ENCODE data around the gene SMIM12. TPM values are rescaled to one million over a fixed set of nuclear protein-coding genes. Genes with fewer than 3 reads are reported as not detected.

The SMIM12 gene
- total and polyA plus RNA-seq, 7 donors = 18.0 to 63.1 (median 25.3) TPM

DNA sequence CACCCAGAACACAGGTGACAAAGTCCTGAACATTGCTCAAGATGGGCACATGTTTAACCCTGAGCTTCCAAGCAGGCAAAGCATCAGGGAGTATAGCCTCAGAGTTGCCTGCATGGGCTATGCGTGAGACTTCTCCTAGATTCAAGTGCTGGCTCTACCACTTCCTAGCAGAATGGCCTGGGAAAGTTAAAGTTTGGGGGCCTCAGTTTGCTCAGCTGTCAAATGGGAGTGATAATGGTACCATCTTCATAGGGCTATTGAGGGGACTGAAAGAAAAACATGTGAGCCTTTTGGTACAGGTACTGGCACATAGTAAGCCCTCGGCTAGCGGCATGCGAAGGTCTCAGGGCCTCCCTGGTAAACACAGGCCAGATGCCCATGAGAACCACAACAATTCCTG is 28.0 kb upstream of the SMIM12 start:
- Histone ChIP-seq H3K9me3 (peaks cover 0 to 9% (median 2%) of the 10 kb centered on the region in 4 donors), H3K27ac (no peak overlapping the region), H3K4me3 (no peak overlapping the region), H3K36me3 (no peaks in the 10 kb centered on the region), H3K4me1 (peaks cover 0 to 12% (median 10%) of the 10 kb centered on the region in 4 donors), H3K27me3 (peaks cover 17 to 40% (median 35%) of the 10 kb centered on the region in 3 donors)
- no peak for DNase-seq
- WGBS, 2 donors = 94 to 95% methylated on average over 4 of the region's 4 CpGs
- intact Hi-C loops (cut with DNase I) = no loop called here
- TF ChIP-seq, protein P1, sequence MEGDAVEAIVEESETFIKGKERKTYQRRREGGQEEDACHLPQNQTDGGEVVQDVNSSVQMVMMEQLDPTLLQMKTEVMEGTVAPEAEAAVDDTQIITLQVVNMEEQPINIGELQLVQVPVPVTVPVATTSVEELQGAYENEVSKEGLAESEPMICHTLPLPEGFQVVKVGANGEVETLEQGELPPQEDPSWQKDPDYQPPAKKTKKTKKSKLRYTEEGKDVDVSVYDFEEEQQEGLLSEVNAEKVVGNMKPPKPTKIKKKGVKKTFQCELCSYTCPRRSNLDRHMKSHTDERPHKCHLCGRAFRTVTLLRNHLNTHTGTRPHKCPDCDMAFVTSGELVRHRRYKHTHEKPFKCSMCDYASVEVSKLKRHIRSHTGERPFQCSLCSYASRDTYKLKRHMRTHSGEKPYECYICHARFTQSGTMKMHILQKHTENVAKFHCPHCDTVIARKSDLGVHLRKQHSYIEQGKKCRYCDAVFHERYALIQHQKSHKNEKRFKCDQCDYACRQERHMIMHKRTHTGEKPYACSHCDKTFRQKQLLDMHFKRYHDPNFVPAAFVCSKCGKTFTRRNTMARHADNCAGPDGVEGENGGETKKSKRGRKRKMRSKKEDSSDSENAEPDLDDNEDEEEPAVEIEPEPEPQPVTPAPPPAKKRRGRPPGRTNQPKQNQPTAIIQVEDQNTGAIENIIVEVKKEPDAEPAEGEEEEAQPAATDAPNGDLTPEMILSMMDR (IDR thresholded peaks at IDR 0.05) = no peak
- TF ChIP-seq POLR2AphosphoS5 (IDR thresholded peaks at IDR 0.05) = no peak
- no peak for TF ChIP-seq POLR2A (IDR thresholded peaks at IDR 0.05)
- no peak for TF ChIP-seq EP300 (IDR thresholded peaks at IDR 0.05)

DNA sequence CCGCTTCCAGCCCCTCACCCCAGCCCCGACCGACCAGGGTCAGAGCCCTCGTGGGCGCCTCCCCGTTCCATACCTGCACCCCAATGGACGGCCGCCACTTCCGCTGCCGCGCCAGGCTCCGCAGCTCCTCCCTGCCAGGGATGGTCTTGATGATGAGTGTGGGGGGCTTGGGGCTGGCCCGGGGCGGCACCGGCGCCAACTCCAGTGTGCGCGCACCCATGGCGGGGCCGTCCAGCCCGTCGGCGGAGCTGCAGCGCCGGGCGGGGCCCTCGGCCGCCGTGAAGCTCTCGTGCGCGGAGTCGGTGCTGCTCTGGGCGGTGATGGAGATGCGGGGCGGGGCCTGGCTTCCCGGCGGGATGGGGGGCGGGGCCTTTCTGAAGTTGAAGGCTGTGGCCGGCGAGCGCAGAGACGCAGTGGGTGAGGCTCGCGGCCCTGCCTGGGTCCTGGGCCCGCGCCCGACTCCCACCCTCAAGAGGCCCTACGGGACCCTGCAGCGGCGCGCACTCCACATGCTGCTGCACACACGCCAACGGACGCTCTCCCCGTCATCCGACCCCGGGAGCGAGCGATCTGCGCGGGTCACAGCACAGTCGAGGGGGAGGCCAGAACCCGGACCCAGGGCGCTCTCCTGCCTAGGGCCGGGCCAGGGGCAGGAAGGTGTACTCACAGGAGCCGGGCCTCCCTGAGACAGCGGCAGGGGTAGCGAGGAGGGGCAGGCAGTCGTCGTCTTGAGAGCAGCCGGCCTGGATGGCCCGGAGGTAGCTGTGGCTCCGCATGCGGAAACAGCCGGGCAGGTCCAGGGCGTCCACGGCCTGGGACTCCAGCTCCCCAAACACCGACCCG is 26.1 kb upstream of the SMIM12 start:
- peak overlapping the region in 3 of 4 donors; percentile 21 to 42 (median 38) for H3K4me3 ChIP-seq
- intact Hi-C loops (cut with DNase I) = no loop called here
- 3 to 4% methylated on average over 80 of the region's 80 CpGs for WGBS, 2 donors

DNA sequence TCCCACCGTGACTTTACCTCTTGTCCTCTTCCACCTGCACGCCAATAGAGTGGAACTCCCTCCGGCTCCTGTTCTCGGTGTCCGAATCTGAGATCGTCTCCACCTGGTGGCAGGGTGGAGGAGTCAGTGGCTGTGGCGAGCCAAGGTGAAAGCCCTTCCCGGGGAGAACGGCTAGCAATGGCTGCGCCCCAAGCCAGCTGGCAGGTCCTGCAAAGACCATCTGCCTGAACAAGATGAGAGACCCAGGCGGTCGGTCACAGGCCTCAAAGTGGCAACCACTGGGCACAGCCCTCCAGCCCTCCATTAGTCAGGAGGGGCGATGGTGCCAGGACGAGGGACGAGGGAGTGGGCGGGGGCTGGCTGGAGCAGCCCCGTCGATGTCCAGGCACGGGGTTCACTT is 25.4 kb upstream of the SMIM12 start:
- TF ChIP-seq POLR2AphosphoS5 (IDR thresholded peaks at IDR 0.05) = no peak
- no peak for TF ChIP-seq POLR2A (IDR thresholded peaks at IDR 0.05)
- TF ChIP-seq EP300 (IDR thresholded peaks at IDR 0.05) = no peak
- TF ChIP-seq, protein P1 (IDR thresholded peaks at IDR 0.05) = no peak
- WGBS, 2 donors = 21 to 29% methylated on average over 19 of the region's 19 CpGs
- no peaks in the 10 kb centered on the region for H3K9me3 ChIP-seq
- no peak overlapping the region for H3K27ac ChIP-seq
- no peaks in the 10 kb centered on the region for H3K36me3 ChIP-seq
- peaks cover 0 to 12% (median 10%) of the 10 kb centered on the region in 4 donors for H3K4me1 ChIP-seq
- H3K4me3 ChIP-seq = peak overlapping the region in 2 of 4 donors; percentile 38 to 42
- intact Hi-C loops (cut with DNase I) = no loop called here
- no peak for DNase-seq
- peaks cover 17 to 44% (median 35%) of the 10 kb centered on the region in 3 donors for H3K27me3 ChIP-seq

More for the DNA sequence above, 26.1 kb upstream of the SMIM12 start:
- Histone ChIP-seq H3K27me3 (peaks cover 17 to 40% (median 35%) of the 10 kb centered on the region in 3 donors), H3K9me3 (no peaks in the 10 kb centered on the region), H3K4me1 (peaks cover 0 to 12% (median 10%) of the 10 kb centered on the region in 4 donors), H3K36me3 (no peaks in the 10 kb centered on the region), H3K27ac (no peak overlapping the region)
- no peak for TF ChIP-seq POLR2A (IDR thresholded peaks at IDR 0.05)
- no peak for TF ChIP-seq POLR2AphosphoS5 (IDR thresholded peaks at IDR 0.05)
- no peak for DNase-seq

DNA sequence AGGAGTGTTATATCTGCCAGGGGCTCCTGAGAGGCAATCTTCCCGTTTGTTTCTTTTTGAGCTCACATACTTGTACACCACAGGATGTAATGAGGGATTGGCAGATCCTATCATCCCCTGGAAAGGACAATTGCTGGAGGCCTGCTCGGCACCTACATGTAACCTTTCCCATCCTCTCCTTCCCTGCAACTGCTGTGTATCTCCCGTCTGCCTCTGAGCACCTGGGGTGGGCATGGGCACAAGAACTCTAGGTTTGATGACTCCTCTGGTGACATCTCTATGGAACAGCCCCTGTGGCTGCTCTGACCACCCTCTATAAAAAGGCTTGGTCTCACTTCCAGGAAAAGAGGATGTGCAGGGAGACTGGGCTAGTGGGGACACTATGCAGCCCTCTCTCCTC is 25.0 kb upstream of the SMIM12 start:
- no peak overlapping the region for H3K27ac ChIP-seq
- peaks cover 0 to 12% (median 10%) of the 10 kb centered on the region in 4 donors for H3K4me1 ChIP-seq
- intact Hi-C loops (cut with DNase I) = no loop called here
- H3K27me3 ChIP-seq = peaks cover 17 to 49% (median 35%) of the 10 kb centered on the region in 3 donors
- DNase-seq = no peak
- no peaks in the 10 kb centered on the region for H3K36me3 ChIP-seq
- TF ChIP-seq POLR2AphosphoS5 (IDR thresholded peaks at IDR 0.05) (no peak), EP300 (IDR thresholded peaks at IDR 0.05) (no peak), POLR2A (IDR thresholded peaks at IDR 0.05) (no peak)
- TF ChIP-seq, protein P1 (IDR thresholded peaks at IDR 0.05) = no peak
- H3K9me3 ChIP-seq = no peaks in the 10 kb centered on the region
- no peak overlapping the region for H3K4me3 ChIP-seq
- 52 to 61% methylated on average over 3 of the region's 3 CpGs for WGBS, 2 donors

DNA sequence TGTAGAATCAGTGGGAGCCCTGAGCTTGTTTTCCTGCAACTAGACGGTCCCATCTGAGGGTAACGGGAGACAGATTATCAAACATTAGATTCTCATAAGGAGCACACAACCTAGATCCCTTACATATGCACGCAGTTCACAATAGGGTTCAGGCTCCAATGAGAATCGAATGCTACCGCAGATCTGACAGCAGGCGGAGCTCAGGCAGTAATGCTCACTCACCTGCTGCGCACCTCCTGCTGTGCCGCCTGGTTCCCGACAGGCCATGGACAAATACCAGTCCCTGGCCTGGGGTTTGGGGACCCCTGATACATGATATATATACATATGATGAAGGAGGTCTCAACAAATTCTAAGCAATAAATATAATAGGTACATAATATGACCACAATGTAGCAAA is 19.7 kb upstream of the SMIM12 start:
- no peak overlapping the region for H3K4me3 ChIP-seq
- H3K27me3 ChIP-seq = peaks cover 0 to 73% (median 11%) of the 10 kb centered on the region in 3 donors
- H3K4me1 ChIP-seq = no peaks in the 10 kb centered on the region
- H3K36me3 ChIP-seq = no peaks in the 10 kb centered on the region
- no peak for DNase-seq
- 42 to 67% methylated on average over 9 of the region's 9 CpGs for WGBS, 2 donors
- no peaks in the 10 kb centered on the region for H3K9me3 ChIP-seq
- TF ChIP-seq POLR2AphosphoS5 (IDR thresholded peaks at IDR 0.05) = no peak
- TF ChIP-seq POLR2A (IDR thresholded peaks at IDR 0.05) = no peak
- no peak for TF ChIP-seq EP300 (IDR thresholded peaks at IDR 0.05)
- intact Hi-C loops (cut with DNase I) = no loop called here
- no peak overlapping the region for H3K27ac ChIP-seq
